CD14-positive monocyte (primary cell): Measurements from ENCODE around the gene C6orf15. TPM values are rescaled to one million over a fixed set of nuclear protein-coding genes. Genes with fewer than 3 reads are reported as not detected.
A peak's percentile ranks its signal among the peaks of the same experiment; 100 is the strongest.

Source experiments
- DNase-seq, 3 donors: peaks; one replicate each; pipeline ENCODE4 v3.0.0-alpha.2; 2011 to 2022
- H2AFZ ChIP-seq: 2 replicates; pipeline ENCODE4 v1.6.0; 2012; ENCODE audit warnings: mild to moderate bottlenecking, low read depth, low read length, inconsistent platforms; ENCODE audit not compliant: insufficient read depth, poor library complexity, severe bottlenecking
- H3K27ac ChIP-seq, 2 donors: 1 replicate in 1 of 2; 2 replicates in 1 of 2; pipeline ENCODE4 v1.5.1; 2012 to 2013; ENCODE audit warnings: low read length in 2 of 2, control low read depth in 1 of 2, inconsistent platforms in 1 of 2, low read depth in 1 of 2, mild to moderate bottlenecking in 1 of 2
- H3K27me3 ChIP-seq, 2 donors: one replicate each; pipeline versions ENCODE4 v1.6.0 to v1.6.1; 2011 to 2013; ENCODE audit warnings: low read length in 2 of 2; ENCODE audit not compliant: control insufficient read depth in 2 of 2, insufficient read depth in 2 of 2
- H3K36me3 ChIP-seq, 2 donors: replicated peaks in 1 of 2; 1 replicate in 1 of 2; 2 replicates in 1 of 2; pipeline versions ENCODE4 v1.5.1 to v1.6.1; 2012 to 2013; ENCODE audit warnings: low read length in 2 of 2, control low read depth in 1 of 2, inconsistent platforms in 1 of 2, mild to moderate bottlenecking in 1 of 2; ENCODE audit not compliant: insufficient read depth in 2 of 2, control insufficient read depth in 1 of 2
- H3K4me1 ChIP-seq, 2 donors: 1 replicate in 1 of 2; 2 replicates in 1 of 2; pipeline versions ENCODE4 v1.5.1 to v1.6.1; 2012 to 2013; ENCODE audit warnings: low read length in 2 of 2, control low read depth in 1 of 2, inconsistent platforms in 1 of 2, mild to moderate bottlenecking in 1 of 2, moderate library complexity in 1 of 2; ENCODE audit not compliant: insufficient read depth in 2 of 2, control insufficient read depth in 1 of 2
- H3K4me2 ChIP-seq: replicated peaks from 2 replicates; pipeline ENCODE3; 2012; ENCODE audit warnings: low read length, moderate library complexity, mild to moderate bottlenecking; ENCODE audit not compliant: poor library complexity, severe bottlenecking; ENCODE audit errors: extremely low read depth
- H3K4me3 ChIP-seq, 3 experiments: fragments of 200-600 bp in 1 of 3; sonication (generic) in 1 of 3; replicated peaks in 1 of 3; 1 replicate in 2 of 3; 2 replicates in 1 of 3; pipeline ENCODE4 v1.5.1; 2011 to 2013; ENCODE audit warnings: low read length in 3 of 3, mild to moderate bottlenecking in 3 of 3, control low read depth in 2 of 3, low read depth in 2 of 3, inconsistent platforms in 1 of 3, moderate library complexity in 1 of 3
- H3K79me2 ChIP-seq: 2 replicates; pipeline ENCODE4 v1.6.0; 2012; ENCODE audit warnings: mild to moderate bottlenecking, control low read depth, inconsistent platforms, low read length, moderate library complexity; ENCODE audit not compliant: insufficient read depth
- H3K9ac ChIP-seq: 2 replicates; pipeline ENCODE4 v1.6.0; 2017; ENCODE audit warnings: low read length, mild to moderate bottlenecking; ENCODE audit not compliant: insufficient read depth, poor library complexity, severe bottlenecking
- H3K9me3 ChIP-seq, 2 donors: replicated peaks in 1 of 2; 1 replicate in 1 of 2; 2 replicates in 1 of 2; pipeline versions ENCODE4 v1.5.1 to v1.6.1; 2012 to 2013; ENCODE audit warnings: low read length in 2 of 2, control low read depth in 1 of 2; ENCODE audit not compliant: control insufficient read depth in 1 of 2, insufficient read depth in 1 of 2
- H4K20me1 ChIP-seq: 2 replicates; pipeline ENCODE4 v1.6.0; 2012; ENCODE audit warnings: mild to moderate bottlenecking, low read length, control low read depth, moderate library complexity; ENCODE audit not compliant: insufficient read depth
- H3K27ac Mint-ChIP-seq, 7 donors: one replicate each; pipeline ENCODE4 v1.8.0; 2020; ENCODE audit warnings: mild to moderate bottlenecking in 7 of 7, mixed read lengths in 7 of 7, moderate library complexity in 6 of 7, inconsistent platforms in 2 of 7
- H3K27me3 Mint-ChIP-seq, 3 donors: one replicate each; pipeline ENCODE4 v1.8.0; 2021 to 2022; ENCODE audit warnings: low read depth in 3 of 3, mild to moderate bottlenecking in 3 of 3, mixed read lengths in 3 of 3, moderate library complexity in 3 of 3, inconsistent platforms in 1 of 3
- H3K36me3 Mint-ChIP-seq, 2 donors: one replicate each; pipeline ENCODE4 v1.8.0; 2020; ENCODE audit warnings: mixed read lengths in 2 of 2, inconsistent platforms in 1 of 2, mild to moderate bottlenecking in 1 of 2
- H3K4me1 Mint-ChIP-seq: one replicate; pipeline ENCODE4 v1.8.0; 2020; ENCODE audit warnings: mild to moderate bottlenecking, mixed read lengths
- H3K4me3 Mint-ChIP-seq, 2 donors: one replicate each; pipeline ENCODE4 v1.8.0; 2020; ENCODE audit warnings: mild to moderate bottlenecking in 2 of 2, mixed read lengths in 2 of 2, moderate library complexity in 1 of 2
- H3K9me3 Mint-ChIP-seq, 7 donors: one replicate each; pipeline ENCODE4 v1.8.0; 2020 to 2022; ENCODE audit warnings: mixed read lengths in 7 of 7, mild to moderate bottlenecking in 6 of 7, moderate library complexity in 6 of 7, inconsistent platforms in 2 of 7
- CTCF ChIP-seq: fragments of 200-600 bp; IDR thresholded peaks from one replicate; pipeline ENCODE4 v1.8.0; 2022; ENCODE audit warnings: antibody characterized with exemption, mild to moderate bottlenecking
- whole genome bisulfite sequencing: methylation state at CpG from one replicate; pipeline ENCODE4 v1.1.5; 2013; ENCODE audit warnings: missing lambda C conversion rate; ENCODE audit not compliant: insufficient coverage; 5-methylcytosine and 5-hydroxymethylcytosine counted together
- intact Hi-C, 2 donors: fragments of 100-400 bp; cut with micrococcal nuclease; formaldehyde crosslinking; loops; one replicate each; pipeline versions ENCODE4 v1.15.0 to v1.15.1; 2023
- polyA plus RNA-seq, 3 donors: library from polyadenylated mRNA; depleted of rRNA in 1 of 3; unstranded in 2 of 3; stranded (reverse) in 1 of 3; fragments of 300-500 nt in 2 of 3; fragments of >200 nt in 1 of 3; fragmentation: Illumina TruSeq in 2 of 3; gene quantifications; 1 replicate in 2 of 3; 2 replicates in 1 of 3; pipeline ENCODE4 v1.2.3, GENCODE V29; 2012 to 2021

The C6orf15 gene
- polyA plus RNA-seq, 3 donors: not detected

- no peaks in the 10 kb centered on the region for H3K27me3 ChIP-seq
- peak; percentile 83 for TF ChIP-seq CTCF
- peak; percentile 27 to 49 (median 34) for DNase-seq
- Mint-ChIP-seq H3K4me3 (peak overlapping the region in 1 of 2 donors; percentile 75), H3K9me3 (no peaks in the 10 kb centered on the region), H3K27ac (no peak overlapping the region), H3K27me3 (peaks cover 0 to 15% (median 7%) of the 10 kb centered on the region in 3 donors), H3K4me1 (peaks cover 4% of the 10 kb centered on the region), H3K36me3 (no peaks in the 10 kb centered on the region)
- WGBS: 24% methylated on average over 17 of the region's 22 CpGs
- H3K4me2 ChIP-seq: peak overlapping the region; percentile 55
- peak overlapping the region; percentile 83 for H2AFZ ChIP-seq
- H4K20me1 ChIP-seq: no peaks in the 10 kb centered on the region
- H3K27ac ChIP-seq: no peak overlapping the region
- intact Hi-C loops: loop anchor here in 1 of 2 donors (10.0 kb wide), 3 partner anchors 165 to 605 kb away; partner anchors contain the start of genes FLOT1, IER3 and VARS2
- H3K36me3 ChIP-seq: no peaks in the 10 kb centered on the region
- peak overlapping the region; percentile 43 for H3K9ac ChIP-seq
- H3K4me3 ChIP-seq: peak overlapping the region in 1 of 3 experiments; percentile 51
- no peaks in the 10 kb centered on the region for H3K79me2 ChIP-seq
- no peaks in the 10 kb centered on the region for H3K9me3 ChIP-seq
- peaks cover 4 to 5% of the 10 kb centered on the region in 2 donors for H3K4me1 ChIP-seq
Measured at GRCh38 chr6:31079656-31080261, 32.6 kb downstream of the C6orf15 start.

GRCh38 chr6:31076611-31077010, 35.8 kb downstream of the C6orf15 start:
- H3K9ac ChIP-seq: no peak overlapping the region
- H3K79me2 ChIP-seq: no peaks in the 10 kb centered on the region
- Mint-ChIP-seq H3K4me3 (no peak overlapping the region), H3K36me3 (no peaks in the 10 kb centered on the region), H3K27ac (no peak overlapping the region), H3K4me1 (peaks cover 4% of the 10 kb centered on the region), H3K9me3 (no peaks in the 10 kb centered on the region), H3K27me3 (peaks cover 0 to 15% (median 4%) of the 10 kb centered on the region in 3 donors)
- H3K4me1 ChIP-seq: peaks cover 4 to 5% of the 10 kb centered on the region in 2 donors
- no peak overlapping the region for H3K4me2 ChIP-seq
- no peak overlapping the region for H2AFZ ChIP-seq
- intact Hi-C loops: loop anchor here in 1 of 2 donors (10.0 kb wide), 1 partner anchor 602 kb away; no protein-coding TSS in a partner anchor
- H4K20me1 ChIP-seq: no peaks in the 10 kb centered on the region
- no peaks in the 10 kb centered on the region for H3K36me3 ChIP-seq
- H3K27me3 ChIP-seq: no peaks in the 10 kb centered on the region
- no peak for DNase-seq
- H3K27ac ChIP-seq: no peak overlapping the region
- no peaks in the 10 kb centered on the region for H3K9me3 ChIP-seq
- TF ChIP-seq CTCF: no peak
- H3K4me3 ChIP-seq: no peak overlapping the region
- WGBS: 75% methylated on average over 1 of the region's 4 CpGs
